Measurements from ENCODE around the gene ADO.
A peak's percentile ranks its signal among the peaks of the same experiment; 100 is the strongest.
"Not testable (repeated sequence)": the region's sequence is repeated elsewhere in the genome, so short reads cannot be mapped to it uniquely, and the experiment has no call there.

Gene ADO

DNA sequence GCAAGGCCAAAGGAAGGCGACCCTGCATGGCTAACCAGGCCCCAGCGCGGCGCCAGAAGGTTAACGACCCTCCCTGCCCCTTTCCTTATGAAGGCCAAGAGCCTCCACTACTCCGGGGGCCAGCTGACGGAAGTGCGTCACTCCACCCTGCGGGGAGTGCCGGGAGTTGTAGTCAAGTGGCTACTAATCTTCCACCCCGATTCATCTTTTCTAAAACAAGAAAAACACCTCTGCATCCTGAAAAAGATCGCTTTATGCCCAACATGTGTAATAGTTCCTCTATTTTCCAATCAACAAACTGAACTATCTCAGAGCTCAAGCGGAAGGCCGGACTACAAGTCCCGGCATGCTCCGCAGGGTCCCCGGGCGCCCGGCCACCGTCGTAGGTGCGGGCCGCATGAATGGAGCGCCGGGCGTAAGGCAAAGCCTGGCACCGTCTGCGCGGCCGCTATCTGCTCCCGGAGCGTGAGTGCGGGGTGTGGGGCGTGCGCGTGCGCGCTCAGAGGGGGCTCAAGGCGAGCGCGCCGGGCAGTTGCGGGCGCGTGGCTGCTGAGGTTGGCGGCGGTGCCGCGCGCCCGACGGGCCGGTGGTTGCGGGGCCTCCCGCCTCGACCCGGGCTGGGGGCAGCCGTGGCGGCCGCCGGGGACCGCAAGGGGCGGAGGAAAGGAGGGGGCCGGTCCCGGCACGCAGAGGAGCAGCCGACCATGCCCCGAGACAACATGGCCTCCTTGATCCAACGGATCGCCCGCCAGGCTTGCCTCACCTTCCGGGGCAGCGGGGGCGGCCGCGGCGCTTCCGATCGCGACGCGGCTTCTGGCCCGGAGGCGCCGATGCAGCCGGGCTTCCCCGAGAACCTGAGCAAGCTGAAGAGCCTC lies at the start of gene ADO:
ADO (plus strand) TSS at position 365 of the 875 bp plus-strand sequence; CDS start at position 705, 340 bp downstream.
- DNase-seq (ENCODE audit: low read depth) = peak; percentile 74

DNA sequence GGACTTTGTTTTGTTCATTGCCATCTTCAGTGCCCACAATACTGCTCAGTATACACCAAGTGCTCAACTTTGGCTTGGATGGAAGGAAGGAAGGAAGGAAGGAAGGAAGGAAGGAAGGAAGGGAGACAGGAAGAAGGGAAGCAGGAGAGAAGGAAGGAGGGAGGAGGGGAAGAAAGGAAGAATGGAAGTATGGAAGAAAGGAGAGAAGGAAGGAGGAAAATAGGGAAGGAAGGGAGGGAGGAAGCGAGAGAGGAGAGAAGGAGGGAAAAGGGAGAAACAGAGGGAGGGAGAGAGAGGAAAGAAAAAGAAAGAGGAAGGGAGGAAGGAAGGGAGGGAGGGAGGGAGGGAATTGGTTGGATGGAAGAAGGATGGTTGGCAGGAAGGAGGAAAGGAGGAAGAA lies 49.6 kb upstream of the ADO start:
- DNase-seq (ENCODE audit: low read depth) = no peak

DNA sequence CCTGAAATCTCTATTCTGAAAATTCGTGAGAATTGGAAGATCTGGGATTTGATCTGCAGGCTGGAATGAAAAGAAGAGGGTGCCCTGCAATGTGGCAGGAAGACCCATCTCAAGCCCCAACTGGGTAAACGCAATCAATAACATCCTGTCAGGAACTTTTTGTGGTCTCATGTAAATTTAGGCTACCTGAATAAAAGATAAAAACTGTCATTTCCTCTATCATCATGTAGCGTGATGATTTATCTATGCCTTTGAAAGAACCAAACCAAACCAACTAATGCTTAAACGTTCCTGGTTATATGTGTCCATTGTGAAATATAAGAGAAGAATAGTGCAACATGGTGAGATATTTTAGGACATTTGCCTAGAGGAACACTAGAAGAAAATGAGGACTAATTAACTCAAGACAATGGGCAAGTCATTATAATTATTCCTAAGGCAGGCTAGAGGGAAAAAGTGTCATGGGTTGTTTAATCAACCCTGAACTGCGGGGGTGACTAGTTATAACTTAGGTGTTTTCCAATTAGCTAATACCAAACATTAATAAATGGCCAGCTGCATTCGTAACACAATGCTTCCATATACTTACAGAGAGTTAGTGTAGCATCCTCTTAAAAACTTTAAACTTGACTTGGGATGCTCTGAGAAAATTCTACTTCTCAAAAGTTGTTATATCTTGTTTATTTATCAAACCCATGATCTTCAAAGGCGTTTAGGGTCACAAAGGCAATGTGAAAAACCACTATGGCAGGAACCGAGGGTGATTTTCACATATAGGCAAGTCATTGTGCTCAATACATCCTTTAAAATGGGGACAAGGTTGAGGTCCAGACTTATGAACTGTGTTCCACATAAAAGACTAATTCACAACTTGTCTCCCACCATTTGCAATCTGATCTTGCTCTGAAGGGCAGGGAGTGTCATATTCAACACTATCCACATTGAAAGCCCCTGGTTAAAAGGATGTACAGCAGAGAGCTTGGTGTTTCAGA lies 48.6 kb upstream of the ADO start:
- DNase-seq (ENCODE audit: low read depth) = no peak

DNA sequence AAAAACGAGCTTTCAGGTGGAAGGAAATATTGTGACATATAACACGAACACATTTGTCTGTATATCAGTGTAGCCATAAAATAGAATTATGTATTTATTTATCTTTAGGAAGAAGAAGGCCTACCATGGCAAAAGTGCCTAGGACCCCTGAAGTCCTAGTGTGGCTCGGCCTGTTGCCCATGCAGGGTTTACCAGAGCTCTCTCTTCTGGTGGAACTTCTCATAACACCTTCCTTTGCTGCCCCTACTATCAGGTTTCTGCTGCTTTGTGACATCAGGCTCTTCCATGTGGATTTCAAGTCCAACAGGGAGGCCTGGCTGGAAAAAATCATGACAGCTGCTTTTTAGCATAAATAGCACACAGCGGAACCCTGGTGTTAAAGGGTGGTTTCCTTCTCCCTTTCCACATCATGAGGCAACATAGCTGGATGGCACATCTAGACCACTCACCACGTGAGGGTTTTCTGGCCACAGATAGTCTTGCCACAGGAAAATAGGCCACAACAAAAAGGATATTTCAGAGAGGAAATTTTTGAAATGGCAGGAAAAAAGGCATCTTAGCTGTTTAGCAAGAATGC lies 44.8 kb upstream of the ADO start:
- DNase-seq (ENCODE audit: low read depth) = no peak

DNA sequence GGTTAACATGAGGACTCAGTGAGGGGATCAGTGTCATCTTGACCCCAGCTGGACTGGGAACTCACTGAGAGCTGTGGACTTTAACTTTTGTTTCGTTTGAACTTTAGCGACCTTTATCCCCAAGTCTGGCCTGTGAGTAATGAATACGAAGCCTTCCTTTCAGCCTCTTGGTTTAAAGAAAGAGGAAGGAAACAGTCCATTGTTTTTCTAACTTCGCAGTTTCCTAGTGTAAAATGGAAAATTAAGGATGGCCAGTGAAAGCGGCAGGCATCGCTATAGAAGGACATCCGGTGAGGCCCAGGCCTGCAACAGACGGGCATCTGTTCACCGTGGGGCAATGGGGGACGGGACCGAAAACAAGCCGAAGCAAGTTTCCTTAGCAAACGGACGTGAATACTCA lies 44.1 kb upstream of the ADO start:
- DNase-seq (ENCODE audit: low read depth) = no peak

DNA sequence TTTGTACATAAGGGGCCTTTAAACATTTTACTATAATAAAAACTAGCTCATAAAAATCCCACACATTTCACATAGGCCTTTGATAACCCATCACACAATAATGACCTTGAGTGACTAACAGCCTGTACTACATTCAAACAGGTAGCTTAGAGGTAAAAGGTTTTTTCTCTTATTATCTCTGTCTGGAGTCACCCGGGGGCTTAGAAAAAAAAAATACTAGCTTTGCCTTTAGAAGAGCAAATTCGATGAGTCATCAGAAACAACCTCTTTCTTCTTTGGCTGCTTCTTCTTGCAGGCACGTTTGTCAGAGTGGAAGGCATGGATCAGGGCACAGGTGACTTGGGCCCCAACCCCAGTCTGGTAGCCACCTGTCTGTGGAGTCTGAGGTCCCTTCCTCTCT lies 43.4 kb upstream of the ADO start:
- DNase-seq (ENCODE audit: low read depth) = no peak

DNA sequence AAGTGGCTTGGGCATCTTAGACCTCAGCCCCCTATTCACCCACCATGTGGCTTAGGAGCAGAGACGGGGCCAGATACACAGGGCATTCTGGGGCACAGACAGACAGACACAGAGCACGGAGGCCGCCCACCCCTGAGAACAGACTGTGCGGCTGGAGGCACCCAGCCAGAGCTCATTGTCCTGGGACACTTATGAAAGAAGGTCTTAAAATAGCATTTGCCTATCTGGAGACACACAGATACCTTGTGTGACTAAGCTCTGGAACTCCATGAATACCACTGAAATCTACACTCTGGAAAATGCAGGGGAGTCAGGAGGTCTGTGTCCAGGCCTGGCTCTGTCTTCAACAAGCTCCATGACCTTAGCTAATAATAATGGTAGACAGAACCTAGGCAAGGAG lies 41.4 kb upstream of the ADO start:
- DNase-seq (ENCODE audit: low read depth) = no peak

DNA sequence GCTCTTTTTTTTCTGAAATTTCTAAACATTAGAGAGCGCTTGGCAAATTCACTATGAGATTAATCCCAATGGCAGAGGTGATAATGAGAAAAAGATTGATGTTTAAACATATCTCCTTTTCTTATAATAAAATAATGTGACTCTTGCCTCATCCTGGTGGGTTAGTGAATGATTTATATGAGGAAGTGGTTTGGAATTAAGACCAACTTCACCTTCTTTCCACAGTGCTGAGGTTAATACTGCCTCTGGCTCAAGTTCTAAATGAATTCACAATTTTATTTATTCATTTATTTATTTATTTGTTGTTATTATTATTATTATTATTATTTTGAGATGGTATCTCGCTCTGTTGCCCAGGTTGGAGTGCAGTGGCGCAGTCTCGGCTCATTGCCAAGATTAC lies 40.5 kb upstream of the ADO start:
- no peak for DNase-seq (ENCODE audit: low read depth)

DNA sequence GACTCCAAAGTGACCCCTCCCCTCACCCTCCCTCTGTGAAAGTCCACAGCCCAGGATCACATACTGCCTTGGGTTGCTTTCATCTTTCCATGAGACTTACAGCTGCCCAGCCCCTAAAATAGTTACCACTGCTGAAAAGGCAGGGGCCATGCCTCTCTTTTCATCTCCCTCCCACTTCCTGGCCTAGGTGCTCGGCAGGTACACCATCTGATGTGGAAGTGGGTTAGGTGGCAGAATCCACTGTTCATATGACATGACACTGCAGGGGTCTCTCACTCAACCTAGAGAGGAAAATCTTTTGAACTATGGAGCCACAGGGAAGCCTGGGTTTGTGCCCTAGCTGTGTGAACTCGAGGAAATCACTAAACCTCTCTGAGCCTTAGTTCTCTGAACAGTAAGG lies 38.8 kb upstream of the ADO start:
- no peak for DNase-seq (ENCODE audit: low read depth)

DNA sequence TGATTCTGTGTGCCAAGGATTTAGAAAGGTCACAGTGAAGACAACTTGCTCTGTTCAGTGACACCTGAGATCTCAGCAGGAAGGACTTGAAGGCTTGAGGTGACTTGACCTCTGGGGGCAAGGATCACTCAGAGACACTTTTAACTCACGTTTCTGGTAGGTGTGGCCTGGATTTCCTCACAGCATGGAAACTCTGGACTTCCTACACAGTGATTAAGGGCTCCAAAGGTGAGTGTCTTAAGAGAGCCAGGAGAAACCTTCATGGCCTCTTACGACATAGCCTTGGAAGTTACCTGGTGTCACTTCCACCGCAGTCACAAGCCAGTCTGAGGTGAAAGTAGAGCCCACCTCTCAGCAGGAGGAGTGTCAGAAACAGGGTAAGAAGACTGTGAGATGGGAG lies 38.1 kb upstream of the ADO start:
- no peak for DNase-seq (ENCODE audit: low read depth)

DNA sequence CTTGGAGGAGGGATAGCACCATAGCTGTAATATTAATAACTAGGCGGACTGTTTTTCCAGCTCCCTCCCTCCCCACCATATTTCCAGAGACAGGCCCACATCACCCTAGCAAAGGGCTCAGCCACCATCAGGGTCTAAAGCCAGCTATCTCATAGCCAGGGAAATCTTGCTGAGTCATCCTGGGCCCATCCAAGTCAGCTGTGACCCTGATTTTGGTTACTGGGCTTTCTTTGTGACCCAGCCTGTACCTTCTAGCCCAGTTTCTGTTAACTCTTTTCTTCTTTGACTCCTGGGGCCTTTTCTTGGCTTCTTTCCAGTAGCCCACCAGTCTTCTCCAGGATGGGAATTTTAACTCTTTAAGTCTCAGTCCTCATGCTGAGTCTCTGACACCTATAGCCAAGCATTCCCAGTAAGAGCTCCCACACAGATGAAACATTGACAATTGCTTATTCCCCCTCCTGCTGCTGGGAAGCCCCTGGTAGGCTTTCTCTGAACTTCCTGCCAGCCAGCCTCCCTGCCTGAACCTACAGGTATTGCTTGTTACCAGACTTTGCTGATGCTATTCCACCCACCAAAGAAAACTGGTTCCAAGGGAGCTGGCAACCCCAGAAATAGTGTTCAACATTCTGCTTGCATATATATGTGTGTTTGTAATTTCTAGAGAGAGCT lies 34.8 kb upstream of the ADO start:
- no peak for DNase-seq (ENCODE audit: low read depth)

DNA sequence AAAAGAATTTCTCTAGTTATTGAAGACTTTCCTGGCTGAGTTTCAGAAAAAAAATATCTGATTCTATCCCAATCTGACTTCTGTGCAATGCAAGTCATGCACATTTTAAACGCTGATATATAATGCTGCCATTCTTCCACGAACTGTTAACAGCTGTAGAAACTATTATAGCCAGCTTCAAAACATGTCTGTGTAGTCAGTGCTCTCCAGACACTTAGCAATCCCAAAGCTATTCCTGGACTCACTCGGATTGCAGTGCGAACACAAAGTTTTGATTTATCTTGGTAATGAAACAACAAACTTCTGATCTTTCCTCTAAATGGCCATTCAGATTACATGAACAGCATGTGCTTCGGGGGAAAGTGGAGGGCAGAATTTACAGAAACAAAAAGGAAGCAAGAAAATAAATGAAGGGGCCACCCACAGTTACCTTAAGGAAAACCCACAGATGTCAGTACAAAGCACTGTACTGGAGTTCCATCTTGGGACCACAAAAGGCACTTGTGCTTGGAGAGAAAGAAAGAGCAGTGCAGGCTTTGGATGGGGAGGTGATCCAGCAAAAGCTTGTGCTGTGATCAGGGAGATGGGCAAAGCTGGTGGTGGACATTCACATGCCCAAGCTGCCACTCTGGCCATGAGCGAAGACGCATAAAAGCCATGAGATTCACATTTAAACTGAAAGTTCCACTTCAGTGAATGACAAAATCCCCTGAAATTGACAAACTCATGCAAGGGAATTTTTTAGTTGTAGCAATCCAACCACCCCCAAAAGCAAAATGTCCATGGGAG lies 32.1 kb upstream of the ADO start:
- no peak for DNase-seq (ENCODE audit: low read depth)

DNA sequence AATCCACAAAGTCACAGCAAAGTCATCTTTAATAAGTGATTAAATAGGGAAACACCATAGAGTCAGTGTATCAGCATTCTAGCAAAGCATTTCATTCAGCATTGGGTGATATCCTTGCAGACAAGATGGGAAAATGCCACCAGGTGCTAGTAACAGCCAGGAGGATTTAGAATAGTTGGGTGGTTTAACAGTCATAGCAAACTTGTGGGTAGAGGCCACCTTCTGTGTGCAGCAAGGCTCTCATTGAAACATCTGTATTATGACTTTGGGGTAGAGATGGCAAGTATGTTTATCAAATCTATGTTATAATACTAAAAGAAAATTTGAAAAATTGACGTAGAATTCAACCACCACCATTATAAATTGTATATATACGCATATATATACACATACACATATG lies 26.4 kb upstream of the ADO start:
- DNase-seq (ENCODE audit: low read depth) = no peak

DNA sequence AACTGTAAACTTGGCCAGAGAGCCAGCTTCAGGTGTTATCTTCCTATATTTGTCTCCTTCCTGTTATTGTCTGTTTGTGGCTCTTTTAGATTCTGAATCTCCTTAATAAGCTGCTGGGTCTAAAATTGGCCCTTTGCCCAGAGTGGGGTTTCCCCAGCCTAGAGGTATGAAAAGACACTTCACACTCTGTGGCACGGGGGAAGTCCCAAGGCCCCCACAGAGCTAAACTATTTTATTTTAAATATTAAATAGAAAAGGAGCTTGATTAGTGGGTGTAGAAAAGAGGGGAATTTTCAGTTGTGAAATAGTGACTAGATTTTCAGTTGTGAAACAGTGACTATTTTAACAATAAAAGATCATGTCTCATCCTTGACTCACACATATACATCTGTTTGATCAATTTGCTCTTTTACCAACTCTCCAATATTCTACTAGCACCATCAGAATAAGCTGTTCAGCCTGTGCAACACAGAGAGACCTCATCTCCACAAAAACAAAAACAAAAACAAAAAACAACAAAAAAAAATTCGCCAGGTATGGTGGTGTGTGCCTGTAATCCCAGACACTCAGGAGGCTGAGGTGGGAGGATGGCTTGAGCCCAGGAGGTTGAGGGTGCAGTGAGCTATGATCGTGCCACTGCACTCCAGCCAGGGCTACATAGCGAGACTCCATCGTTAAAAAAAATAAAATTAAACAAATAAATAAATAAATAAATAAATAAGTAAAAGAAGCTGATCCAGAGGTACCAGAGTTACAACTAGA lies 24.9 kb upstream of the ADO start:
- peak; percentile 87 for DNase-seq (ENCODE audit: low read depth)

DNA sequence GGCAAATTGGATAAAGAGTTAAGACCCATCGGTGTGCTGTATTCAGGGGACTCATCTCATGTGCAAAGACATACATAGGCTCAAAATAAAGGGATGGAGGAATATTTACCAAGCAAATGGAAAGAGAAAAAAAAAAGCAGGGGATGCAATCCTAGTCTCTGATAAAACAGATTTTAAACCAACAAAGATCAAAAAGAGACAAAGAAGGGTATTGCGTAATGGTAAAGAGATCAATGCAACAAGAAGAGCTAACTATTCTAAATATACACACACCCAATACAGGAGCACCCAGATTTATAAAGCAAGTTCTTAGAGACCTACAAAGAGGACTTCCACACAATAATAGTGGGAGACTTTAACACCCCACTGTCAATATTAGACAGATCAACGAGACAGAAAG lies 20.0 kb upstream of the ADO start:
- not testable (repeated sequence) for DNase-seq (ENCODE audit: low read depth)

DNA sequence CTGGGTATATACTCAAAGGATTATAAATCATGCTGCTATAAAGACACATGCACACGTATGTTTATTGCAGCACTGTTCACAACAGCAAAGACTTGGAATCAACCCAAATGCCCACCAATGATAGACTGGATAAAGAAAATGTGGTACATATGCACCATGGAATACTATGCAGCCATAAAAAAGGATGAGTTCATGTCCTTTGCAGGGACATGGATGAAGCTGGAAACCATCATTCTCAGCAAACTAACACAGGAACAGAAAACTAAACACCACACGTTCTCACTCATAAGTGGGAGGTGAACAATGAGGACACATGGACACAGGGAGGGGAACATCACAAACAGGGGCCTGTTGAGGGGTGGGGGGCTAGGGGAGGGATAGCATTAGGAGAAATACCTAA lies 16.2 kb upstream of the ADO start:
- DNase-seq (ENCODE audit: low read depth) = not testable (repeated sequence)

DNA sequence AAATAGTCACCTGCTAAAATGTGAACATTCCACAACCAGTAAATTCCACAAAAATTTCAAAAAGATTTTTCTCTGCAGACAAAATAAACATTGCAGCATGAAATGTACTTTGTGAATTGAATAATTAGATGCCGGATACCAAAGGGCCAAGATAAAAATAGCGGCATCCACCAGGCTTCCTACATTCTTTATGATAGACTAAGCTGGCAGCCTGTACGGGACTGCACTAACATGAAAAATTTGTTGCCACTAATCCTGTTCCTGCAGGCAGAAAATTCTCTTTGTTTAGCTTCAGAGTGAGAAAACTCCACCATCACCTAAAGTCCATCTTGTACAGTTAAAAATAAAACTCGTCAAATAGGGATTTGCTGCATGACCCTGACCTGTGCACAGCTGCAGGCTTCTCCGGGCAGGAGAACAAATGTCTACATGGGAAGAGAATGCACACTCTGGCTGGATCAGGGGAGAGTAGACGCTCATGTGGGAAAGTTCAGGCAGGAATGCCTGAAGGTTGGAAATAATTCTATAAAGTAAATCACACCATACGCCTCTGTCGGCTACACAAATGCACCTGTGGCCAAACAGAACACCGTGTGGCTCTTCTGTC lies 15.6 kb upstream of the ADO start:
- DNase-seq (ENCODE audit: low read depth) = no peak

DNA sequence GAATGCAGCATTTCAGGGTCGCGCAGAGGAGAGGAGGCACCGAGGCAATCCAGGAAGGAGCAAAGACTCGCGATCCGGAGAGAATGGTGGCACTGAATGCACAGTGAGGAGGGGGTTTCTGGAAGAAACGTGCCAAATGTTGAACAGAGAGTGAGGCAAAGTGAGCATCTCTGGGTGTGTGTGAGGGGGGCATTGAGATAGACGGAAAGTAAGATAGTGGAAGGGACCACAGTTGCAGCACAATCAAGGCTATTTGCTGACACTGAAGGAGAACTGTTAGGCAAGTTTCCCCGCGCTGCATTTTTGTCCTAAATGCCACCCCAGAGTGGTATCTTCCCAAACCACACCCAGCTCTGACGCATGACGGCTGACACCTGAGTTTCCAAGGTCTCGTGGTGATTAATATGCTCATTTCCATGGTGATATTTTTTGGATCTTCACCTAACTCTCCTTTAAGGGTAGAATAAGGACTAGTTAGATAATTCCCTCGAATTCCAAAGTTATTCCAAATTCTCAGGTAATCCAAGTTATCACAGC lies 14.4 kb upstream of the ADO start:
- no peak for DNase-seq (ENCODE audit: low read depth)

DNA sequence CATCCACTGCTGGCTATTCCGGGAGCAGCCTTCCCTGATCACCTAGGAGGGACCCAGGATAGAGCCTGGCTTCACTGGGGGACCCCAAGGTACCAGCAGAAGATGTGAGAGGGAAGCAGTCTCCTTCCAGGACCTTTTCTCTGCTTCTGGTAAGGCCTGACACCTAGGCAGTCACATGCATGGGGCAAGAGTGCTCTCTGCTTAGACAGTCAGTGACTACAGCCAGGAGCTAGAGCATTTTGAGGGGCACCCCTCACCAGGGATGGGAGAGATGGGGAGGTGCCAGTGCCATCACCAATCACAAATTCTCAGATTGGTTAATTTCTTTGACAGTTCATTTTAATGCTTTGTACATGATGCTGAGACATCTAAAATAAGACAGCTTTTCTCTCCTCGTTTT lies 13.9 kb upstream of the ADO start:
- DNase-seq (ENCODE audit: low read depth) = no peak

DNA sequence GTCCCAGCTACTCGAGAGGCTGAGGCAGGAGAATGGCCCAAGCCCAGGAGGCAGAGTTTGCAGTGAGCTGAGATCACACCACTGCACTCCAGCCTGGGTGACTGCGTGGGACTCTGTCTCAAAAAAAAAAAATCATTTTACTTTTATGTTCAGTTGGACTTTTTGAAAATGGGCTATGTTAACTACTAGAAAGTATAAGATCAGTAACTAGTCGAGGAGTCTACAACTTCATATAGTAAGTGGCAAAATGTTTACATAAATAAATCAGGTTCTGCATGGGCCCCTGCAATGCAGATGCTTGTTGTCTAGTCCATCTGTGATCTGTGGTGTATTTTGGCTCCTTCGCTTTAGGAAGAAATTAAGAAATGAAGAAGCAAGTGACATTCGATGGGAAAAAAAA lies 12.3 kb upstream of the ADO start:
- no peak for DNase-seq (ENCODE audit: low read depth)

Data from activated T-cell treated with anti-CD3 and anti-CD28 coated beads for 24 hours (primary cell).